Thoracic aorta (tissue), 2 donors: ENCODE data around the gene ZFHX2. TPM values are rescaled to one million over a fixed set of nuclear protein-coding genes. Genes with fewer than 3 reads are reported as not detected.
A peak's percentile ranks its signal among the peaks of the same experiment; 100 is the strongest.

Experiments used
- ATAC-seq: fragments of 150-250 bp; one replicate; pipeline ENCODE4 v1.8.0; 2017; ENCODE audit warnings: low read depth; ENCODE audit not compliant: insufficient number of reproducible peaks, low FRiP score
- DNase-seq: peaks from one replicate; pipeline ENCODE4 v3.0.0-alpha.2; 2020; ENCODE audit warnings: low spot score
- H3K27ac ChIP-seq, 2 donors: fragments of 200-600 bp; sonication (generic); 1 replicate in 1 of 2; 2 replicates in 1 of 2; pipeline ENCODE4 v1.5.1; 2016; ENCODE audit warnings: mild to moderate bottlenecking in 2 of 2, moderate library complexity in 2 of 2
- H3K27me3 ChIP-seq: fragments of 200-600 bp; sonication (generic); replicated peaks from 2 replicates; pipeline ENCODE4 v1.6.0; 2016; ENCODE audit warnings: mild to moderate bottlenecking; ENCODE audit not compliant: insufficient read depth
- H3K36me3 ChIP-seq: fragments of 200-600 bp; sonication (generic); one replicate; pipeline ENCODE4 v1.5.1; 2016
- H3K4me1 ChIP-seq, 2 donors: fragments of 200-600 bp; sonication (generic); 1 replicate in 1 of 2; 2 replicates in 1 of 2; pipeline versions ENCODE4 v1.5.1 to v1.6.0; 2016; ENCODE audit warnings: low read depth in 2 of 2, mild to moderate bottlenecking in 1 of 2; ENCODE audit not compliant: control insufficient read depth in 1 of 2
- H3K4me3 ChIP-seq: fragments of 200-600 bp; sonication (generic); 2 replicates; pipeline ENCODE4 v1.5.1; 2016; ENCODE audit warnings: mild to moderate bottlenecking
- H3K9me3 ChIP-seq: fragments of 200-600 bp; sonication (generic); 2 replicates; pipeline ENCODE4 v1.5.1; 2016
- total RNA-seq, 2 donors: library from RNA; depleted of rRNA; stranded (reverse); fragments of >200 nt; gene quantifications; one replicate each; pipeline versions ENCODE4 v1.1.0 to v1.2.3, GENCODE V29; 2016
- TF ChIP-seq, protein P1 (sequence below): fragments of 200-600 bp; sonication (generic); IDR thresholded peaks from one replicate; pipeline ENCODE4 v1.5.1; 2019; ENCODE audit warnings: antibody characterized with exemption

The ZFHX2 gene
- total RNA-seq, 2 donors from 2014 or later: 0.49 to 1.5 TPM

DNA sequence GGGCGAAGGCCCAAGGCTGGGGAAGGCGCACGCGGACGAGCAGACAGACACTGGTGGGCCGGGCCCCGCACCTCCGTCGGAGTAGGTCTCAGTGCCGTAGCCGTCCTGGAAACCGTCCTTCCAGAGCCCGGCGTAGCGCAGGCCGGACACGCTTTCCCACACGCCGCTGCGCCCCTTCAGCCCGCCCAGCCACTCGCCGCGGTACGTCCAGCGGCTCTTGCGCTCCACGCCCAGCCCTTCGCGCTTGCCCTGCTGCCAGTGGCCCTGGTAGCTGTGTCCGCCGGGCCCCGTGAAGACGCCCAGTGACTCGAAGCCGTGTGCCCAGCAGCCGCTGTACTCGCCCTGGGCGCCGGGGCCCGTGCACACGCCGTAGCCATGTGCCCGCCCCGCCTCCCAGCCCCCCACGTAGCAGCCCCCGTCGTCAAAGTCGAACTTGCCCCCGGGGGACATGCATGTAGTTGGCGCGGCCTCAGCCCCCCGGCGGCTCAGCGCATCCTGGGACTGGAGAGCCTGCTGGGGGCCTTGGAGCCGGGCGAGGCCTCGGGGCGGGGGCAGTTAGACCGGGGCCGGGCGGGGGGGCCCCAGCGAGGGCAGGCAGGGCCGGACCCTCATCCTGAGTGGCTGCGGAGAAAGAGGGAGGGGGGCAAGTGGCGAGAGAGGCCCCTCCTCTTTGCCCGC is 25.6 kb upstream of the ZFHX2 start:
- H3K27me3 ChIP-seq: peaks cover 16% of the 10 kb centered on the region
- no peaks in the 10 kb centered on the region for H3K36me3 ChIP-seq
- no peaks in the 10 kb centered on the region for H3K9me3 ChIP-seq
- TF ChIP-seq, protein P1, sequence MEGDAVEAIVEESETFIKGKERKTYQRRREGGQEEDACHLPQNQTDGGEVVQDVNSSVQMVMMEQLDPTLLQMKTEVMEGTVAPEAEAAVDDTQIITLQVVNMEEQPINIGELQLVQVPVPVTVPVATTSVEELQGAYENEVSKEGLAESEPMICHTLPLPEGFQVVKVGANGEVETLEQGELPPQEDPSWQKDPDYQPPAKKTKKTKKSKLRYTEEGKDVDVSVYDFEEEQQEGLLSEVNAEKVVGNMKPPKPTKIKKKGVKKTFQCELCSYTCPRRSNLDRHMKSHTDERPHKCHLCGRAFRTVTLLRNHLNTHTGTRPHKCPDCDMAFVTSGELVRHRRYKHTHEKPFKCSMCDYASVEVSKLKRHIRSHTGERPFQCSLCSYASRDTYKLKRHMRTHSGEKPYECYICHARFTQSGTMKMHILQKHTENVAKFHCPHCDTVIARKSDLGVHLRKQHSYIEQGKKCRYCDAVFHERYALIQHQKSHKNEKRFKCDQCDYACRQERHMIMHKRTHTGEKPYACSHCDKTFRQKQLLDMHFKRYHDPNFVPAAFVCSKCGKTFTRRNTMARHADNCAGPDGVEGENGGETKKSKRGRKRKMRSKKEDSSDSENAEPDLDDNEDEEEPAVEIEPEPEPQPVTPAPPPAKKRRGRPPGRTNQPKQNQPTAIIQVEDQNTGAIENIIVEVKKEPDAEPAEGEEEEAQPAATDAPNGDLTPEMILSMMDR: no peak
- DNase-seq: no peak
- peaks cover 4 to 14% of the 10 kb centered on the region in 2 donors for H3K4me1 ChIP-seq
- peak overlapping the region; percentile 57 for H3K4me3 ChIP-seq
- ATAC-seq: no peak
- H3K27ac ChIP-seq: no peak overlapping the region

DNA sequence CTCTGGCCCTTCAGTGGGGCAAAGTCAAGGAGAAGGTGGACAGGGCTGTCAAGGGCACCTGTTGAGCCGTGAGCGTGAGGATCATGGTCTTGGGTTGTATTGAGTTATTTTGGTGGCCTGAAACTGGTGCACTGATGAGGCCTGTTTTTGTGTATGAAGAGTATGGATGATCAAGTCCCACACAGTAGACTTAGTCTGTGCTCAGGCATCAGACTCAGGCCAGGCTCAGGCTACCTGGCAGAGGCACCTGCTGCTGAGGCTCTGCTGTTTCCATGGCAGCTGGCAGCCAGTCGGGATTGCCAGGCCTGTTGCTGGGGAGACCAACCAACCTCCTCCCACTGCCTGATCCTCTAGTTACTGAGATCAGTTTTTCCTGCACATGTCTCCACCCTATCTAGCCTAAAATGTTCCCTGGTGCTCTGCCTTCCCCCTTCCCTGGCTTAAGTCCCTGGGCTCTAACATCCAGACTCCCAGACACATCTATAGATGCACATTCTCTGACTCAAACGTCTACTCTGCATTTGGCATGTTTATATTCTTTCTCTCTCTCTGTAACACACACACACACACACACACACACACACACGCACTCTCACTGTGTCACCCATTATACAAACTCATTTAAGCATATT is 21.9 kb upstream of the ZFHX2 start:
- Histone ChIP-seq H3K36me3 (no peaks in the 10 kb centered on the region), H3K27ac (no peak overlapping the region), H3K4me1 (peaks cover 4 to 12% of the 10 kb centered on the region in 2 donors), H3K4me3 (no peak overlapping the region), H3K9me3 (no peaks in the 10 kb centered on the region), H3K27me3 (peaks cover 14% of the 10 kb centered on the region)
- TF ChIP-seq, protein P1: no peak
- no peak for ATAC-seq
- no peak for DNase-seq

DNA sequence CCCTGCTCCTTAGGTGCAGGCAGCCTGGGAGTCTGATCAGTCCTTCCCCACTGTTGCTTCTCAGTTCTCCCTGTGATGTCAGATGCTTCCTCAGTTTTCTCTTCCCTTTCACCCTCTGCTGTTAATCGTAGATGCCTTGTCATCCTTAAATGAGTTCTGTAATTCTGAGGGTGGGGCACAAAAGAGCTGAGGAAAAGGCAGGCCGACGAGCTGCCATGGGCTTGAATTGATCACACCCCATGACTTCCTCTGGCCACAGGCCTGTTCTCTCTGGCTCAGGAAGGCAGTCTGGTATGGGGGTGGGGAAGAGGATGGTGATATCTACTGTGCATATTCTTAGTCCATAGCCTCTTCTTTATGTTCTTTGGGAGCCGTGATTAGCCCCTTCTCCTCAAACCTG is 21.3 kb upstream of the ZFHX2 start:
- ATAC-seq (no peak), DNase-seq (no peak)
- no peaks in the 10 kb centered on the region for H3K9me3 ChIP-seq
- H3K27ac ChIP-seq: no peak overlapping the region
- peaks cover 7% of the 10 kb centered on the region for H3K27me3 ChIP-seq
- peaks cover 4 to 10% of the 10 kb centered on the region in 2 donors for H3K4me1 ChIP-seq
- no peak overlapping the region for H3K4me3 ChIP-seq
- H3K36me3 ChIP-seq: no peaks in the 10 kb centered on the region
- TF ChIP-seq, protein P1: no peak

DNA sequence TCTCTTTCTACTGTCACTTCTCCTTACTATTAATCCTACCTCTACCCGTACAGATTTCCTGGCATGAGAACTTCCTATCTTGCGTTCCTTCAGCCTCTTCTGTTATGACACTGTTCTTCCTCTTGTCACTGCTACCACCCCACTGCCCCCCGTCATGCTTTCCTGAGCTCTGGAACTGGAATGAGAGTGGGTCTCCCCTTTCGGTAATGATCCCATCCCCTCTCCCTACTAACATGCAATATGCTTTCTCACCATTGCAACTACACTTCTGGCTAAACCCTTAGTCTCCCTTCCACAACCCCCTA is 20.9 kb upstream of the ZFHX2 start:
- DNase-seq (no peak), ATAC-seq (no peak)
- H3K4me3 ChIP-seq: no peak overlapping the region

More for the DNA sequence above, 20.9 kb upstream of the ZFHX2 start:
- Histone ChIP-seq H3K36me3 (no peaks in the 10 kb centered on the region), H3K27ac (no peak overlapping the region), H3K9me3 (no peaks in the 10 kb centered on the region), H3K27me3 (peaks cover 4% of the 10 kb centered on the region), H3K4me1 (peaks cover 4 to 13% of the 10 kb centered on the region in 2 donors)
- TF ChIP-seq, protein P1: no peak
